Left kidney (tissue), 8 donors: ENCODE results near the gene SH3BGRL. TPM values are rescaled to one million over a fixed set of nuclear protein-coding genes. Genes with fewer than 3 reads are reported as not detected.

Source experiments
- DNase-seq: peaks from one replicate; pipeline ENCODE4 v3.0.0-alpha.2; 2013
- long read RNA-seq, 8 donors: transcript quantifications; one replicate each; lab custom pipeline, GENCODE V29; 2026
- polyA plus RNA-seq: library from polyadenylated mRNA; unstranded; fragments of 120-200 nt; gene quantifications from one replicate; pipeline ENCODE4 v1.2.1, GENCODE V29; 2013; ENCODE audit not compliant: insufficient read length

The SH3BGRL gene
- 200 TPM for polyA plus RNA-seq
- long read RNA-seq, donor 1, transcript SH3BGRL-201 (4 exons, 1,923 nt) = major isoform, 135 of 148 reads
- long read RNA-seq, donor 1, partial matches to known transcripts = 13 of 148 reads
- long read RNA-seq, donor 1, other reads (novel, unspliced or antisense) = 0 of 148 reads
- long read RNA-seq, donor 2, transcript SH3BGRL-201 (4 exons, 1,923 nt) = major isoform, 99 of 113 reads
- long read RNA-seq, donor 2, partial matches to known transcripts = 14 of 113 reads
- long read RNA-seq, donor 2, other reads (novel, unspliced or antisense) = 0 of 113 reads
- long read RNA-seq, donor 3, transcript SH3BGRL-201 (4 exons, 1,923 nt) = major isoform, 93 of 149 reads
- long read RNA-seq, donor 3, partial matches to known transcripts = 56 of 149 reads
- long read RNA-seq, donor 3, other reads (novel, unspliced or antisense) = 0 of 149 reads
- long read RNA-seq, donor 4, transcript SH3BGRL-201 (4 exons, 1,923 nt) = major isoform, 7 of 7 reads
- long read RNA-seq, donor 4, partial matches to known transcripts = 0 of 7 reads
- long read RNA-seq, donor 4, other reads (novel, unspliced or antisense) = 0 of 7 reads
- long read RNA-seq, donor 5, transcript SH3BGRL-201 (4 exons, 1,923 nt) = major isoform, 160 of 176 reads
- long read RNA-seq, donor 5, partial matches to known transcripts = 16 of 176 reads
- long read RNA-seq, donor 5, other reads (novel, unspliced or antisense) = 0 of 176 reads
- long read RNA-seq, donor 6, transcript SH3BGRL-201 (4 exons, 1,923 nt) = major isoform, 106 of 119 reads
- long read RNA-seq, donor 6, partial matches to known transcripts = 13 of 119 reads
- long read RNA-seq, donor 6, other reads (novel, unspliced or antisense) = 0 of 119 reads
- long read RNA-seq, donor 7, transcript SH3BGRL-201 (4 exons, 1,923 nt) = major isoform, 169 of 184 reads
- long read RNA-seq, donor 7, partial matches to known transcripts = 15 of 184 reads
- long read RNA-seq, donor 7, other reads (novel, unspliced or antisense) = 0 of 184 reads
- long read RNA-seq, donor 8, transcript SH3BGRL-201 (4 exons, 1,923 nt) = major isoform, 66 of 94 reads
- long read RNA-seq, donor 8, partial matches to known transcripts = 28 of 94 reads
- long read RNA-seq, donor 8, other reads (novel, unspliced or antisense) = 0 of 94 reads

DNA sequence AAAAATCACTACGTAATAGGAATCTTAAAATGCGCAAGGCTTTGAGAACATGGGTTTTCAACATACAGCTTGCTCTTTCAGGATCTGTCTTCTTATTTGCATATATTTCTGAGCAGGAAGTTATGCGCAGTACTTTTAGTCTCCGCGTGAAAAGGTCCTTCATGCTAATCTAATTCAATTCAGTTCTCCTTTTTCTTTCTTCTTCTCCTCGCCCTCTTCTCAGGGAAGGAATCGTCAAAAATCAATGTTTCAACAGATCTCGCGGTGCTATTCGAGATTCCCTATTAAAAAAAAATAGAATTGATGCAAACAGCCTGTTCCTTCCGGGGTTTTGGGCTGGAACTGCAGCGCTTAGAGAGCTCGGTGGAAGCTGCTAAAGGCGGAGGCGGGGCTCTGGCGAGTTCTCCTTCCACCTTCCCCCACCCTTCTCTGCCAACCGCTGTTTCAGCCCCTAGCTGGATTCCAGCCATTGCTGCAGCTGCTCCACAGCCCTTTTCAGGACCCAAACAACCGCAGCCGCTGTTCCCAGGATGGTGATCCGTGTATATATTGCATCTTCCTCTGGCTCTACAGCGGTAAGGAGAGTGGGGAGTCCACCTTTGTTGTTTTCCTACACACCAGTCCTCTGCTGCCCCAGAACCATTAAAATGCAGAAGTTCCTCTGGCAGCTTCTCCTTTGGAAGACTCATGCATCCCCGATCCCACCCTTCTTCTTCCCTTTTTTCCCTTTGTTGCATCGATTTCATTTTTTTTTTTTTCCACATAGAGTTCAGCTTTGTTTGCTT is at the start of gene SH3BGRL, which contains the start of gene HMGN5:
Gene SH3BGRL, plus strand, starts transcription at position 432 of the 785 bp plus-strand sequence. Its CDS starts 99 bp downstream, at position 531.
Gene HMGN5, minus strand, starts transcription at position 243 of the 785 bp plus-strand sequence. CDS start 80,364 bp downstream, outside the sequence.
- DNase-seq = peak; percentile 81

DNA sequence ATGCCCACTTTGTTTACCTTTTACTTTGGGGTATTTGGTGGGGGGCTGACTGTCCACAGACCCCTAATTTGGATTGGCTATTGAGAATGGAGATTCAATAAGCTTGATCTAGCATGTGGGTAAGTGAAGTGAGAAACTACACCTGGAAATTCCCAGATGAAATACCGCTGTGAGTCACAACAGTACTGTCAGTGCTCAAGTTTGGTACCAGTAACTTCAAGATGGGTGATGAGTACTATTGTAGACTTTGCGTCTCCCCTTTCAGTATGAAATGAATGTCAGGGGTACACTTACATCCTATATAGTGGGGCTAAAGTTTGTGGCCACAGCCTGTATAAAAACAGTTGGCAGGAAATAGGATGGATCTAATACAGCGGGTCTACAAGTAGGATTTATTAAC is 33.5 kb upstream of the SH3BGRL start:
- no peak for DNase-seq

DNA sequence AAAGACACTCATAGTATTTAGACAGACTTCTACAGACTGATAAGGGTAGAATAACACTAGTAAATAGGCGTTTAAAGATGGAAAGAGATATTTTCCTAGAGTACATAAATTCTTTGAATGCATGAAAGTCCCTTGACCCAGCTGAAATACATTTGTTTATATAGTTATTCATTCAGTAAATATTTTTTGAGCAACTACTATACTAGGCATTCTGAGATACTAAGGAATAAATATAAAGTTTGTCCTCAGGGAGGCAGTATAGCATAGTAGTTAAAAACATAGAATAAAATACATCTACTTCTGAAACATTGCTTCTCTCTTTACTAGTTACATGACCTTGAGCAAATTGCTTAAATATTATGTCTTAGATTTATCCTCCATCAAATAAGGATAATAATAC is 27.6 kb upstream of the SH3BGRL start:
- peak; percentile 28 for DNase-seq

DNA sequence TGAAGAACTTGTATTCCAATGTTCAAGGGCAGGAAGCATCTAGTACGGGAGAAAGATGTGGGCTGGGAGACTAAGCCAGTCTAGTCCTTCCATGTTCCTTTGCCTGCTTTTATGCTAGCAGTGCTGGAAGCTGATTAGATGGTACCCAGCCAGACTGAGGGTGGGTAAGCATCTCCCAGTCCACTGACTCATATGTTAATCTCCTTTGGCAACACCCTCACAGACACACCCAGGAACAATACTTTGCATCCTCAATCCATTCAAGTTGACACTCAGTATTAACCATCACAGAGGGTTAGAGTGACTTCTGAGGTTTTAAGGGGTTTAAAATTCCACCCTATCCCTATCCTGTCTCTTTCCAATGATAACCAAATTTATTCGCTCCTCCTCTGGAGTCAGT is 6.6 kb upstream of the SH3BGRL start:
- no peak for DNase-seq

DNA sequence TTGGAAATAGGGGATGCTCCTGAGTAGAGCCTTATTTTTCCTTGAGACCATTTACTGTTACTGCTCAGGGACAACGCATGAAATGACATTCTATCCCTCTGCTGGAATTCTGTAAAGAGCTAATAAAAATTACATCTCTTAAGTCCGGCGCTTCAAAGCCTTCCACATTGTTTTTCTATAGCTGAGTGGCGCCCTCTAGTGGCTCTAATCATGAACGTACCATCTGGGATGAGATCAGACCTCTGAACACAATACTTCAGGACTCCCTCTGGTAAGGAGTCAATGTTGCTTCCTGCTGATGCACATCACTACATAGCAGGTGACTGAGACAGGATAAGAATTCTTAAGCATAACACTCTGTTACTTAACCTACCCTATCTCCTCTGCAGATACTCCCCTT is 6.2 kb upstream of the SH3BGRL start:
- DNase-seq = peak; percentile 33

DNA sequence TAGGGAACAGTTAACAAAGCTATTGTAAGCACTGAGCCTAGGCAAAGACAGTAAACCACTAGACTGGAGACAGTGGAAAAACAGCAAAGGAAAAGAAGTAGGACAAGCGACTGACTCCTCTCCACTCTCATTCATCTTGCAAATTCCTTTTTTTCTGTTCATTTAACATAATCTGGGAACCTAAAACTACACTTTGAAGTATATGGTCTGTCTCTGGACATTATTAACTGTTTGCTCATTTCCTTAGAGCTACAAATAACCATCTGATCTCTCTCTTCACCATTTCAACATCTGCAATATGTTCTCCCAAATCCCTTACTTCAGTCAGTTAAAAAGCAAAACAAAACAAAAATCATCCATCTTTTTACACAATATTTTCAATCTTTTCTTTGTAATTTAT is 831 bp upstream of the SH3BGRL start:
- peak; percentile 22 for DNase-seq

DNA sequence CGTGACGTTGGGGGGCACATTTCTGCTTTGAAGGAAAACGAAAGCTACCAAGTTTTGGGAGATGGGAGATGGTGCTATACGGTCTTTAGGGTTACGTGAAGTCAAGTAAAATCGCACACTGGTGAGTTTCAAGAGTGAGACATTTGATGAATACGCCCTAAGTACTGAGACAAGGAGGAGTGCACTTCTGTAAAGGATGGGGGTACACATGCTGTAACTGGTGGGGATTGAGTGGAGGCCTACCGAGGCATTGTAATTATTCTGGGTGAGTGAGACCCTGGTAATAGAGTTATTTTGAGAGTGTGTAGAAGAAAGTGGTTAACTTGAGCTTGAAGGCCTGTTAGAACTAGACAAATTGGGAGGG is 536 bp downstream of the SH3BGRL start:
- DNase-seq = peak; percentile 34

DNA sequence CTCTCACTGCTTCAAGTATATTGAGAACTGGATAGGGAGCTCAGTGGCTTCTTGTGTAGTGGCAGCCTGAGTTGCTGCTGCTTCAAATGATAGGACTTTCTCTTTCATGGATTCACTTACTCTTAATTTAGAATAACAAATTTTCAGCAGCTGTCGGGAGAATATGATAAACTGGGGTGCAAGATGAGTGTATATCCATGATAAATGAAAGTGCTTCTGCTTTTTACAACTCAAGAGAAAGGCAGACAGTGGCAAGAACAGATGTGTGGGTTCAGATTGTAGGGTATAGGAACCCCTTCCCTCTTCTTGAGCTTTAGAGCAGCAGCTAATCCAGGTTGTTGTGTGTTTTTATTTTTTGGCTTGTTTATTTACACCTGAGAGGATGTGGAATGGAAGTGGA is 1.0 kb downstream of the SH3BGRL start:
- no peak for DNase-seq

DNA sequence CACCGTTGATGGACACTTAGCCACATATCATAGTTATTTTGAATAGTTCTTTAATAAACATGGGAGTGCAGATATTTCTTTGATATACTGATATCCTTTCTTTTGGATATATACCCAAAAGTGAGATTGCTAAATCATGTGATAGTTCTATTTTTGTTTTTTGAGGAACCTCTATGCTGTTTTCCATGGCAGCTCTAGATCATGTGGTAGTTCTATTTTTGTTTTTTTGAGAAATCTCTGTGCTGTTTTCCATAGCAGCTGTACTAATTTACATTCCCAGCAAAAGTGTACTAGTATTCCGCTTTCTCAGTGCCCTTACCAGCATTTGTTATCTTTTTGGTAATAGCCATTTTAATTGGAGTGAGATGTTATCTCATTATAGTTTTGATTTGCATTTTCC is 3.6 kb downstream of the SH3BGRL start:
- DNase-seq = no peak

DNA sequence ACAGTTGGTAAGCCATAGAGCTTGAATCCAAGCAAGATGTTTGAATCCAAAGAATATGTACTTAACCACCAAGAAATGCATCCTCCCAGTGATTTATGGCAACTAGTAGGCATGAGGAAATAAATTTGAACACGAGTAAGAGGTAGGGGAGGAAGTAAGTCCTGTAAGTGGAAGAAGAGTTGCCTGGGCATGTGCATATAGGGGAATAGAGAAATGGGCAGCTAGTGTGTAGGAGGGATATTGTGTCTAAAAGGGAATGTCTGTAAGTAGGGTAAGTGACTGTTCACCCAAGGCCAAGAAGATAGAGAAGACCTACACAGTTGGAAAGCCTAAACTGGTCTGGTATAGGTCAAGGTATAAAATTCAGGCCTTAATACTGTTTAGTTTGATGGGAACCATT is 4.6 kb downstream of the SH3BGRL start:
- no peak for DNase-seq

DNA sequence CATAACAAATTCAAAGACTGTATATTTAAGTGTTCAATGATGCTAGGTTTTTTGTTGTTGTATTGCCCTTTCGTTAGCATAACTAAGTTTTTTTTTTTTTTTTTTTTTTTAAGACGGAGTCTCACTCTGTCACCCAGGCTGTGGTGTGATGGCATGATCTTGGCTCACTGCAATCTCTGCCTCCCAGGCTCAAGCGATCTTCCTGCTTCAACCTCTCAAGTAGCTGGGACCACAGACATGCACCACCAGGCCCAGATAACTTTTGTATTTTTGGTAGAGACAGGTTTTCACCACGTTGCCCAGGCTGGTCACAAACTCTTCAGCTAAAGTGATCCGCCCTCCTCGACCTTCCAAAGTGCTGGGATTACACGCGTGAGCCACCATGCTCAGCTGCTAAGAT is 7.0 kb downstream of the SH3BGRL start:
- DNase-seq = no peak

DNA sequence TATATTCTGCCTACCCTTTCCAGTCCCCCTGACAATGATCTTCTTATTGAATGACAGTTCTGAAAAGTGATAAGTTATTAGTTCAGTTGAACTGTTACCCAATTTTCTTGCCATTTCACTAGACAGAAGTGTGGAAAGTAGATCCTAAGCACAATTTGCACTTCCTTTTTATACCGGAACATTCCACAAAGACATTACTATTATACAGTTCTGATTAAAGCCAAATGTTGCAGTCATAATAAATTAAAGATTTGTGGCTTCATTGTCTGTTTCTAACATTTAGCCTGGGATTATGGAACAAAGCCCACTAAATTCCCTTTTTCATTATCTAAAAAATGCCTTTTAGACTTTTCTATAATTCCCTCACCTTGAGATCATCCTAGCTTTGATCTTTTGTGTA is 13.8 kb downstream of the SH3BGRL start:
- no peak for DNase-seq

DNA sequence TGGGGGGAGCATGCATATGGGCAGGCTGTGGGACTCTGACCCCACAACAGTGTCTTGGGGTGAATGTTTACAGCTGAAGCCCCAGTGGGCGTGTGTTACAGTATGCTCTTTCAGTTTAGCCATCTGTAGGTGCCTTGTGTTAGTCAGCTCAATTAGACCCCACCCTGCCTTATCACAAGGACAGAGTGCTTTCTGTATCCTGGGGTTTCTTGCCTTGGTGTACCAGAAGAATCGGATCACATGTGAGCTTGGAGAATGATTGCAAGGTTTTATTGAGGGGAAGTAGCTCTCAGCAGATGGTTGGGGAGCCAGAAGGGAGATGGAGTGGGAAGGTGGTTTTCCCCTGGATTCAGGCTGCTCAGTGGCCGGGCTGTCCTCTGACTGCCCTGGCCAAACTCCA is 27.3 kb downstream of the SH3BGRL start:
- no peak for DNase-seq

DNA sequence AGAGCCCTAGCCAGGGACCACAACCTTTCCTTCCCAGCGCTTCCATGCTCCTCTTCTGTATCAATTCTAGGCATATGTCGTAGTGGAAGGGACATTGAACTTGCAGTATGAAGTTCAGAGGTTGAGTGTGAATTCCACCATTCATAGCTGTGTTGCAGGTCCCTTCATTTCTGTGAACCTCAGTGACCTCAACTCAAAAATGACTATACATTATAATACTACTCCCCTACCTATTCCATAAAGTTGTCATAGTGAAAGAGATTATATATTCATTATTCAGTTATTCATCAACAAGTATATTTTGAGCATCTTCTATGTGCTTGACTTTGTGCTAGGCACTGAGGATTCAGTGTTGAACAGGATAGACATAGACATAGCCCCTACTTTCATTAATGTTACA is 28.0 kb downstream of the SH3BGRL start:
- DNase-seq = no peak

DNA sequence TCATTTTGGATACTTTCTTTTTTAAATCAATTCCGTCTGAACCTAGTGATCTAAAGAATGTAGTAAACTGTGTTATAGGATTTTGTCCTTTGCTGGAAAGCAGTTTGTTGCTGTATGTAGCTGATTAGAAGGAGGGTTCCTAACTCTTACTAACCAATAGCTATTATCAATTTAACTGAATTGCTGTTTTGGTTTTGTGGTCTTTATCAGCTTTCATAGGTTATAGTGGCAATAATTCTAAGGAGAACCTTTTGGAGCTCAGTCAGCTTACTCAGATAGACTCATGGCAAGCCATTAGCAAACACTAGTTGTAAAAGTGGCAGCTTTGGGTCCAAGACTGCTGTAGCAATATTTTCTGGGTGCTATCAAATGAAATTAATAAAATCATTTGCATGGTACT is 29.6 kb downstream of the SH3BGRL start:
- no peak for DNase-seq

DNA sequence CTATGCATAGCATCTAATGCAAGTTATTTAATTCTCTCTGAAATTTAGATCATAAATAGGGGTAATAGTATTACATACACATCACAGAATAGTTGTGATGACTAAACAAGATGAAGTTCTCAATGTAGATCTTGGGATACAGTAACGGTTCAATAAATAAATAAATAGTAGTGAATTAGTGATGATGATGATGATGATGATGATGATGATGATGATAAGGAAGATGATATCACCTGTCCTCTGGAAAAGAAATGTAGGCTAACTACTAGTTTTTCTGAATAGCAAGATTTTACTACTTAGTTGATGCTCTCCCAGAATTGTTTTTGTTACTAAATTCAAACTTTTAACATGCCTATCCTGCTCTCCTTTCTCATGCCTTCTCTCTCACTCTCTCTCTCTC is 30.3 kb downstream of the SH3BGRL start:
- DNase-seq = no peak

DNA sequence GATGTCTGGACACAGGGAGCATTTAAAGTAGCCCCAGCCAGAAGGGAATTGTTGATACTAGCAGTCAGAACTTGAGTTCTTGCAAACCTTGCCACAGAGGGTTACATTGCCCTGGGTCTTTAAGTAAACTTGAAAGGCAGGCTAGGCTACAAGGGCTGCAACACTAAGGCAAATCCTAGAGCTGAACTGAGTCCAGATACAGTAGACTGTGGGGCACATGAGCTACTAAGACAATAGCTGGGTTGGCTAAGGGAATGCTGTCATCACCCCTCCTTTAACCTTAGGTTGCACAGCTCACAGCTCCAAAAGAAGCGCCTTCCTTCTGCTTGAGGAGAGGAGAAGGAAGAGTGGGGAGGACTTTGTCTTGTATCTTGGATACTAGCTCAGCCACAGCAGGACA is 35.6 kb downstream of the SH3BGRL start:
- DNase-seq = no peak

DNA sequence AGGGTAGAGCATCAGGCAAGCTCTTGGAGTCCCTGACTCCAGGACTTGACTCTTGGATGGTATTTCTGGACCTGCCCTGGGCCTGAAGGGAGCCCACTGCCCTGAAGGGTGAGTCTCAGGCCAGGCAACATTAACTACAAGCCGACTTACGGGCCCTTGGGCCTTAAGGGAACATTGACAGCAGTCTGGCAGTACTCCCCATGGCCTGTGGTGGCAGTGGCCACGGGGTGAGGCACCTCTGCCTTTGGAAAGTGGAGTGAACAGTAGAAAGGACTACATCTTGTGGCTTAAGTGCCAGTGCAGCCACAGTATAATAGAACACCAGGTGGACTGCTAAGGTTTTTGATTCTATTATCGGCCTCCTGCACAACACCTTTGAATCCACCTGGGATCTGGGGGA is 36.3 kb downstream of the SH3BGRL start:
- no peak for DNase-seq

DNA sequence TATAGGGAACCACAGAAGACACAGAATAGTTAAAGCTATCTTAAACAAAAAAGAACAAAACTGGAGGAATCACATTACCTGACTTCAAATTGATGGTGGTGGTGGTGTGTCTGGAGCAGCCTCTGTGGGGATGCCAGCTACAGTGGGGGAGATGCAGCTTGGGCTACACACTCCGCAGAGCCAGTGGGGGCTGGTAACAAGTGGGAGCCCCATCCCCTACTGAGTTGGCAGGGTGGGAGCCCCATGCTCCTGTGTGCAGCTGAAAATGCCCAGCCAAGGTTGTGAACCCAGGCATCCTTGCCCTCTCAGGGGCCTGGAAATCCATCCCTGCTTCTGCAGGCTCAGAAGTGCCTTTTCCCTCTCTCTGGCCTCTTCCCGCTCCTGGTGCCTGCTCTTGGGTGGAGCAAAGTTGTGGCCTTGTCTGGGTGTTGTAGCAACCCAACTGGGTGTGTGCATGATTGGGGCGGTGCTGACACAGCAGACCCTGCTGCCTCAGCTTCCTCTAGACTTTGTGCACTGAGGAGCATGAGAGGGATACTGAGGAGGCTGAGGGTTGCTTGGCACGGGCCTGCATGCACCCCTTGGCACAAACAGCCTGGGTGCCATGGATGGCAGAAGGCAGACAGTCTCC is 38.9 kb downstream of the SH3BGRL start:
- DNase-seq = no peak

DNA sequence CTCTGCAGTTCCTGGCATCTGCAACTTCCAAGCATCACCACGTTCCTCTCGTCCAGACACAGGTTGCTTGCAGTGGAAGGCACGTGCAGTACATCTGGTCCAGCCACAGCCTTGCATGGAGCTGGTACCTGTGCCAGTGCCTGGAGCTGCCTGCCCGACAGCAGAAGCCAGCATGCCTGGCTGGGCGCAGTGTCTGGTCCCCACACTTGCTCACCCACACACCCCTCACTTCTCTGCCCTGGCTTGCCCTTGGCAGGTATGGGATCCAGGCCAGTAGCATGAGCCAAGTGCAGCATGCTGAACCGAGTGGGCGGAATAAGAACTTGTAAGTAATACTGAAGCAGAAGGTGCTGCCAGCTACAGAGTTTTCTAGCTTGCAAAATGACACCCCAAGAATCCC is 39.9 kb downstream of the SH3BGRL start:
- no peak for DNase-seq

DNA sequence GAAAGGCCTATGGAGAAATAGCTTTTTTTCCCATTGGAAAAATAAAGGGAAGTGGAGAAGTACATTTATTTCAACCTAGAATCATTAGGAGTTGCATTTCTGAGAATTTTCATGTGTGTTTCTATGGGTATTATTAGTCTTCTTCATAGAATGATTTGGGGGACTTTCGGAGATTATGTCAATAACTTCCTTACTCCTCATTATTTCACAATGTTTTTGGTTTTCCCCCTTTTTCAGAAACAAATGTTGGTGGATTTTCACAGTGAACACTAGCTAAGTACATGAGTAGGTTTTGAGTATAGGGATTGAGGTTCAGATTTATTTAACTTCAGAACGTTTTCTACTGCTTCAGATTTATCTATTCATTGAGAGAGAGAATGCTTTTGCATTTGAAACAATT is 54.0 kb downstream of the SH3BGRL start:
- no peak for DNase-seq
